ENCODE results near the gene S100B. TPM values are rescaled to one million over a fixed set of nuclear protein-coding genes. Genes with fewer than 3 reads are reported as not detected.

S100B gene
- total and polyA plus RNA-seq, 2 of the 8 experiments (the other 6 are each of a cell fraction or from before 2014, with no cell fraction given), result 0.36 to 0.69 TPM

- Histone ChIP-seq H2AK5ac (ENCODE audit: low read depth, low read length) (no peak overlapping the region), H2BK15ac (ENCODE audit: low read length) (no peak overlapping the region), H3K4me3 (ENCODE audit: extremely low read depth in 1 of 4, insufficient read depth in 2 of 4, low read depth in 3 of 4, low read length in 4 of 4) (no peak overlapping the region), H2BK120ac (replicated peaks; ENCODE audit: low read depth, low read length) (no peak overlapping the region), H4K91ac (replicated peaks; ENCODE audit: insufficient read length, low read length) (no peak overlapping the region), H4K20me1 (replicated peaks in 1 of 2; ENCODE audit: control insufficient read depth in 1 of 2, insufficient read depth in 2 of 2, low read length in 2 of 2) (no peaks in the 10 kb centered on the region), H2BK20ac (ENCODE audit: low read length) (no peak overlapping the region), H2AFZ (ENCODE audit: low read length) (no peak overlapping the region), H3K23me2 (ENCODE audit: low read depth, low read length) (no peaks in the 10 kb centered on the region), H3K23ac (ENCODE audit: insufficient read length) (no peak overlapping the region), H3K36me3 (ENCODE audit: control insufficient read depth in 2 of 4, insufficient read depth in 4 of 4, low read length in 3 of 4) (no peaks in the 10 kb centered on the region), H3K9me3 (ENCODE audit: insufficient read depth in 2 of 2, low read depth in 1 of 2, low read length in 1 of 2) (peaks cover 0 to 7% of the 10 kb centered on the region in 2 experiments; a peak in 1 of 4 replicates), H3K4ac (replicated peaks; ENCODE audit: insufficient read length, low read depth, low read length) (no peak overlapping the region), H2BK12ac (ENCODE audit: low read depth, low read length) (no peak overlapping the region), H2BK5ac (ENCODE audit: low read depth, low read length) (no peak overlapping the region), H3K9ac (replicated peaks in 1 of 4; ENCODE audit: extremely low read depth in 1 of 4, low read depth in 3 of 4, low read length in 3 of 4) (no peak overlapping the region), H3K79me1 (ENCODE audit: low read depth, low read length) (no peaks in the 10 kb centered on the region), H3K14ac (ENCODE audit: insufficient read length) (no peak overlapping the region), H3K56ac (replicated peaks; ENCODE audit: insufficient read length, low read depth, low read length) (no peak overlapping the region), H3K18ac (ENCODE audit: extremely low read depth, low read length) (no peak overlapping the region), H3K27me3 (replicated peaks in 1 of 4; ENCODE audit: control insufficient read depth in 3 of 4, extremely low read depth in 1 of 4, insufficient read depth in 3 of 4, low read length in 3 of 4) (no peaks in the 10 kb centered on the region), H4K5ac (ENCODE audit: insufficient read length, low read depth, low read length) (no peak overlapping the region), H3K27ac (ENCODE audit: low read depth, low read length) (no peak overlapping the region), H3K79me2 (ENCODE audit: control insufficient read depth in 1 of 2, insufficient read depth in 2 of 2, low read length in 2 of 2) (no peaks in the 10 kb centered on the region), H3K4me2 (ENCODE audit: insufficient read depth in 1 of 2, low read depth in 2 of 2, low read length in 2 of 2) (no peak overlapping the region), H4K8ac (ENCODE audit: extremely low read depth, insufficient read depth, low read length) (no peak overlapping the region), H3K4me1 (replicated peaks in 1 of 4; ENCODE audit: control insufficient read depth in 3 of 4, insufficient read depth in 4 of 4, low read length in 3 of 4) (no peaks in the 10 kb centered on the region; a peak in 3 of 7 replicates)
- ChIA-PET CTCF (ENCODE audit: partially characterized antibody) (no interaction called here), POLR2A (ENCODE audit: partially characterized antibody) (no interaction called here)
- 93% methylated on average over 7 of the region's 8 CpGs; no CpG with 5 or more reads in 1 of the 2 experiments for WGBS, 2 experiments (ENCODE audit: extremely low coverage in 1 of 2, insufficient coverage in 1 of 2, insufficient read length in 1 of 2, insufficient replicate concordance in 2 of 2, low coverage in 1 of 2, low lambda C conversion rate in 2 of 2, missing lambda C conversion rate in 1 of 2)
- no peak for FAIRE-seq
- DNase-seq (ENCODE audit: low read depth in 1 of 2, low spot score in 2 of 2), result no peak
- TF ChIP-seq CREB1 (IDR thresholded peaks at IDR 0.05) (no peak), SAP30 (IDR thresholded peaks at IDR 0.05; ENCODE audit: insufficient read depth, insufficient replicate concordance, low read length) (no peak), NANOG (IDR thresholded peaks at IDR 0.05; ENCODE audit: insufficient read depth, low read depth, low read length, poor library complexity, severe bottlenecking) (no peak), HDAC6 (IDR thresholded peaks at IDR 0.05; ENCODE audit: low read depth, low read length) (no peak), GABPA (IDR thresholded peaks at IDR 0.05; ENCODE audit: borderline replicate concordance, insufficient read depth, low read length) (no peak), TBP (IDR thresholded peaks at IDR 0.05; ENCODE audit: low read depth, low read length) (no peak), SIN3A (conservative IDR thresholded peaks at IDR 0.05 in 1 of 2, IDR thresholded peaks at IDR 0.05 in 1 of 2; ENCODE audit: low read depth in 1 of 2, low read length in 2 of 2) (no peak), YY1 (IDR thresholded peaks at IDR 0.05; ENCODE audit: low read depth, low read length) (no peak), POU5F1 (IDR thresholded peaks at IDR 0.05; ENCODE audit: low read depth, low read length) (no peak), TEAD4 (IDR thresholded peaks at IDR 0.05; ENCODE audit: low read depth, low read length) (no peak), BACH1 (IDR thresholded peaks at IDR 0.05; ENCODE audit: low read length) (no peak)
Measured at GRCh38 chr21:46594276-46594675, 10.6 kb downstream of the S100B start.

Measured in H1 (cell line).